ENCODE data around the gene POLR2A. TPM values are rescaled to one million over a fixed set of nuclear protein-coding genes. Genes with fewer than 3 reads are reported as not detected.

The POLR2A gene
- total RNA-seq, 1 donor from 2014 or later: 204 TPM

DNA sequence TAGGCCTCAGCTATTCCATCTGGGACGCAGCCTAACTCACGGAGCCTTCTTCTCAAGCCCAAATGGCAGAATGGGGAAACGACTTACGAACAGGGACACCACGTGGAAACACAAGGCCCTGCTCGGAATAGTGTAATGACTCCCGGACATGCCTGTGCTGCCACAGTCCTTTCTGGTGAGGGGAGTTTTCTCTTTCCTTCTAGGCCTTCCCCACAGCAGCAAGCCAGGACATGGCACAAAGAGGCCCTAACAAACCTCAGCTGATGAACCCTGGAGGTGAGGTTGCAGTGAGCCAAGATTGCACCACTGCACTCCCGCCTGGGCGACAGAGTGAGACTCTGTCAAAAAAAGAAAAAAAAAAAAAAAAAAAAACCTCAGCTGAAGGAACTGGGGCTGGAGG, 20.1 kb upstream of the POLR2A start:
- H3K9me3 Mint-ChIP-seq: no peaks in the 10 kb centered on the region
- peaks cover 9% of the 10 kb centered on the region for H3K4me1 Mint-ChIP-seq
- H3K4me3 Mint-ChIP-seq: no peak overlapping the region
- no peak for TF ChIP-seq CTCF (IDR thresholded peaks at IDR 0.05; ENCODE audit: unreplicated experiment)
- no peaks in the 10 kb centered on the region for H3K27me3 Mint-ChIP-seq (ENCODE audit: low read depth)
- no peak for DNase-seq (ENCODE audit: low spot score in 2 of 2, unreplicated experiment in 2 of 2)
- H3K36me3 Mint-ChIP-seq: peaks cover 18% of the 10 kb centered on the region
- H3K27ac Mint-ChIP-seq: no peak overlapping the region

- TF ChIP-seq CTCF (IDR thresholded peaks at IDR 0.05; ENCODE audit: unreplicated experiment): no peak
- Mint-ChIP-seq H3K36me3 (peaks cover 17% of the 10 kb centered on the region), H3K27me3 (ENCODE audit: low read depth) (no peaks in the 10 kb centered on the region), H3K4me1 (peaks cover 9% of the 10 kb centered on the region), H3K27ac (no peak overlapping the region), H3K9me3 (no peaks in the 10 kb centered on the region), H3K4me3 (no peak overlapping the region)
- no peak for DNase-seq (ENCODE audit: low spot score in 2 of 2, unreplicated experiment in 2 of 2)
These were observed 18.4 kb upstream of the POLR2A start for GRCh38 chr17:7465597-7466275.

DNA sequence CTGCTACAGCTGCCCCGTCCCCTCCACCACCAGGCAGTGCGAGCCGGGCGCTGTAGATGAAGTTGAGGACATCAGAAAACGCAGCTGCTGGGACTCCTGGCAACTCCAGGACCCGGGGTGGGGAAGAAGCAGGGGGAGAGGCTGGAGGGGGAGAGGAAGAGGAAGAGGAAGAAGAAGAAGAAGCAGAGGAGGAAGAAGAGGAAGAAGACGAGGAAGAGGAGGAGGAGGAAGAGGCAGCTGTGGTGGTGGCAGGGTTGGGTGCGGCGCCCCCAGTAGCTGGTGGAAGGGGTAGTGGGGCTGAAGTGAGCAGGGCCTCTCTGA, 17.9 kb upstream of the POLR2A start:
- no peak overlapping the region for H3K27ac Mint-ChIP-seq
- TF ChIP-seq CTCF (IDR thresholded peaks at IDR 0.05; ENCODE audit: unreplicated experiment): no peak
- no peaks in the 10 kb centered on the region for H3K27me3 Mint-ChIP-seq (ENCODE audit: low read depth)
- H3K4me1 Mint-ChIP-seq: peaks cover 9% of the 10 kb centered on the region
- H3K36me3 Mint-ChIP-seq: peaks cover 13% of the 10 kb centered on the region
- H3K4me3 Mint-ChIP-seq: no peak overlapping the region
- no peaks in the 10 kb centered on the region for H3K9me3 Mint-ChIP-seq
- DNase-seq (ENCODE audit: low spot score in 2 of 2, unreplicated experiment in 2 of 2): no peak

DNA sequence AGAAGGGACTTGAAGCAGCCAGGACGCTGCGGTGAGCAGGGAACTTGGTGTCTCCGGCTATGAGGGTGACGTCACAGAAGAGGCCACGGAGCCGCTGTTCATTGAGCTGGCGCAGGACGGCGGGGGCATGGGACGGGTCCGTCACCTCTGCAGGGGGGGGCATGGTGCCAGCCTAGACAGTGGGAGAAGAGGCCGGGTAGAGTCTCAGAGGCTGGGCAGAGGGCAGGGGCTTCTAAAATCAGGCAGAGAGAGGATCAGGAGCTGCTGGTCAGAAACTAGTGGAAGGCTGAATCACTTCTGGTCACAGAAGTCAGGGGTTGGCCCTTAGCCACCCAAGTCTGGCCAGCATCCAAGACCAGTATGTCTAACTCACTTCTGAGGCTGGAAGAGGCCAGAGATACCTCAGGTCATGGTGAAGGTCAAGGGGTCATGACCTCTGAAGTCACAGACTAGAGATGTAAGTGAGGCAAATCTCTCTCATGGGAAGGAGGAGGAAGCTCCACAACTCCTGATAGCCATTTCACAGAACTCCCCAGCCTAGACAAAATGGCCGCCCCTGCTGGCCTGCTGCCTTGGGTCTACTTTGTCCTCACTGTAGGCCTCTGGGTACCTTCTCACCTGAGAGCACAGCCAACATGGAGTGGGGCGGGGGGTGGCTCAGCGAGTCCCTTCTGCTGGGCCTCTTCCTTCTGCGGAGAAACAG, 17.4 kb upstream of the POLR2A start:
- no peaks in the 10 kb centered on the region for H3K27me3 Mint-ChIP-seq (ENCODE audit: low read depth)
- peak overlapping the region; percentile 59 for H3K27ac Mint-ChIP-seq
- H3K4me1 Mint-ChIP-seq: peaks cover 9% of the 10 kb centered on the region
- peaks cover 11% of the 10 kb centered on the region for H3K36me3 Mint-ChIP-seq
- DNase-seq (ENCODE audit: low spot score in 2 of 2, unreplicated experiment in 2 of 2): no peak
- H3K9me3 Mint-ChIP-seq: no peaks in the 10 kb centered on the region
- TF ChIP-seq CTCF (IDR thresholded peaks at IDR 0.05; ENCODE audit: unreplicated experiment): no peak
- no peak overlapping the region for H3K4me3 Mint-ChIP-seq

- no peaks in the 10 kb centered on the region for H3K9me3 Mint-ChIP-seq
- H3K36me3 Mint-ChIP-seq: peaks cover 11% of the 10 kb centered on the region
- peak overlapping the region; percentile 59 for H3K27ac Mint-ChIP-seq
- no peaks in the 10 kb centered on the region for H3K27me3 Mint-ChIP-seq (ENCODE audit: low read depth)
- no peak overlapping the region for H3K4me3 Mint-ChIP-seq
- no peak for DNase-seq (ENCODE audit: low spot score in 2 of 2, unreplicated experiment in 2 of 2)
- peaks cover 9% of the 10 kb centered on the region for H3K4me1 Mint-ChIP-seq
- TF ChIP-seq CTCF (IDR thresholded peaks at IDR 0.05; ENCODE audit: unreplicated experiment): no peak
These were observed 16.7 kb upstream of the POLR2A start for GRCh38 chr17:7467498-7467897.

Measured in mesothelial cell of epicardium (in vitro differentiated cells).